SJSA1 (cell line): ENCODE measurements around the gene ANAPC4. TPM values are rescaled to one million over a fixed set of nuclear protein-coding genes. Genes with fewer than 3 reads are reported as not detected.

Source experiments
- DNase-seq, 2 experiments: peaks; one replicate each; pipeline ENCODE4 v3.0.0-alpha.2; 2015 to 2020; ENCODE audit warnings: low spot score in 2 of 2, low read depth in 1 of 2
- H3K27ac ChIP-seq: fragments of 250-450 bp; sonication (Bioruptor Pico); 2 replicates; pipeline ENCODE4 v1.5.1; 2020; ENCODE audit warnings: mild to moderate bottlenecking, moderate library complexity
- H3K27me3 ChIP-seq: fragments of 250-450 bp; sonication (Bioruptor Pico); replicated peaks from 2 replicates; pipeline ENCODE4 v1.5.1; 2020; ENCODE audit warnings: mild to moderate bottlenecking, moderate library complexity
- H3K36me3 ChIP-seq: fragments of 250-450 bp; sonication (Bioruptor Pico); 2 replicates; pipeline ENCODE4 v1.5.1; 2020; ENCODE audit warnings: mild to moderate bottlenecking
- H3K4me1 ChIP-seq: fragments of 250-450 bp; sonication (Bioruptor Pico); replicated peaks from 2 replicates; pipeline ENCODE4 v1.6.1; 2021; ENCODE audit warnings: mild to moderate bottlenecking
- H3K4me3 ChIP-seq: fragments of 250-450 bp; sonication (Bioruptor Pico); 2 replicates; pipeline ENCODE4 v1.5.1; 2020; ENCODE audit warnings: mild to moderate bottlenecking
- H3K9me3 ChIP-seq: fragments of 250-450 bp; sonication (Bioruptor Pico); replicated peaks from 2 replicates; pipeline ENCODE4 v1.5.1; 2020; ENCODE audit warnings: mild to moderate bottlenecking
- total RNA-seq: library from RNA; depleted of rRNA; stranded (reverse); fragments of >200 nt; shearing (Covaris generic); gene quantifications from 2 replicates; pipeline ENCODE4 v1.2.3, GENCODE V29; 2014; rRNA removed

ANAPC4 gene
- total RNA-seq, 1 experiment from 2014 or later: 11.7 TPM

GRCh38 chr4:25451676-25452075 lies 74.6 kb downstream of the ANAPC4 start:
- Histone ChIP-seq H3K36me3 (no peaks in the 10 kb centered on the region), H3K4me3 (no peak overlapping the region), H3K27me3 (no peaks in the 10 kb centered on the region), H3K4me1 (peaks cover 19% of the 10 kb centered on the region), H3K27ac (no peak overlapping the region), H3K9me3 (no peaks in the 10 kb centered on the region)
- no peak for DNase-seq

- no peak for DNase-seq
- H3K36me3 ChIP-seq: no peaks in the 10 kb centered on the region
- H3K4me3 ChIP-seq: no peak overlapping the region
Measured at GRCh38 chr4:25452081-25452480, 75.0 kb downstream of the ANAPC4 start.

GRCh38 chr4:25454476-25454875 lies 77.4 kb downstream of the ANAPC4 start:
- no peak overlapping the region for H3K4me3 ChIP-seq
- peaks cover 14% of the 10 kb centered on the region for H3K4me1 ChIP-seq
- H3K9me3 ChIP-seq: no peaks in the 10 kb centered on the region
- H3K27ac ChIP-seq: no peak overlapping the region
- no peak for DNase-seq
- no peaks in the 10 kb centered on the region for H3K36me3 ChIP-seq
- no peaks in the 10 kb centered on the region for H3K27me3 ChIP-seq

More at GRCh38 chr4:25452081-25452480, 75.0 kb downstream of the ANAPC4 start:
- H3K4me1 ChIP-seq: peaks cover 22% of the 10 kb centered on the region
- no peaks in the 10 kb centered on the region for H3K9me3 ChIP-seq
- no peaks in the 10 kb centered on the region for H3K27me3 ChIP-seq
- H3K27ac ChIP-seq: no peak overlapping the region

GRCh38 chr4:25457053-25457715 lies 80.1 kb downstream of the ANAPC4 start:
- no peaks in the 10 kb centered on the region for H3K27me3 ChIP-seq
- H3K9me3 ChIP-seq: no peaks in the 10 kb centered on the region
- peaks cover 9% of the 10 kb centered on the region for H3K4me1 ChIP-seq
- H3K4me3 ChIP-seq: no peak overlapping the region
- peak in 1 of 2 experiments; percentile 37 for DNase-seq
- peak overlapping the region; percentile 56 for H3K27ac ChIP-seq
- no peaks in the 10 kb centered on the region for H3K36me3 ChIP-seq

GRCh38 chr4:25466966-25467697 lies 90.1 kb downstream of the ANAPC4 start:
- no peak overlapping the region for H3K4me3 ChIP-seq

GRCh38 chr4:25467843-25468242 lies 90.8 kb downstream of the ANAPC4 start:
- Histone ChIP-seq H3K4me3 (no peak overlapping the region), H3K4me1 (no peaks in the 10 kb centered on the region), H3K27me3 (no peaks in the 10 kb centered on the region), H3K9me3 (no peaks in the 10 kb centered on the region), H3K36me3 (no peaks in the 10 kb centered on the region), H3K27ac (no peak overlapping the region)
- DNase-seq: no peak

More at GRCh38 chr4:25466966-25467697, 90.1 kb downstream of the ANAPC4 start:
- no peaks in the 10 kb centered on the region for H3K4me1 ChIP-seq
- H3K36me3 ChIP-seq: no peaks in the 10 kb centered on the region
- H3K27ac ChIP-seq: no peak overlapping the region
- H3K27me3 ChIP-seq: no peaks in the 10 kb centered on the region
- no peak for DNase-seq
- no peaks in the 10 kb centered on the region for H3K9me3 ChIP-seq

Other genes with a start within 250 kb of the ANAPC4 start
- 2.8 and 5.6 TPM in 2 replicates for gene SEPSECS, start 216.8 kb upstream of the ANAPC4 start, total RNA-seq
- 21.8 and 22.9 TPM in 2 replicates for gene PI4K2B, start 143.2 kb upstream of the ANAPC4 start, total RNA-seq
- gene ZCCHC4, start 64.5 kb upstream of the ANAPC4 start, total RNA-seq: 9.2 and 11.2 TPM in 2 replicates